Common myeloid progenitor, CD34-positive (primary cell): ENCODE data around the gene OR4C45.
"Not testable (repeated sequence)": the region's sequence is repeated elsewhere in the genome, so short reads cannot be mapped to it uniquely, and the experiment has no call there.

Experiments
- CTCF ChIA-PET: fragments of 350-600 bp; sonication (Branson Sonifier 250); formaldehyde crosslinking; loops from one replicate; lab custom pipeline; 2021; ENCODE audit warnings: antibody characterized with exemption; lab: Charles Lee
- POLR2A ChIA-PET: fragments of 350-600 bp; sonication (Branson Sonifier 250); formaldehyde crosslinking; loops from one replicate; lab custom pipeline; 2021; ENCODE audit warnings: antibody characterized with exemption; lab: Charles Lee
- DNase-seq, 3 donors: peaks; one replicate each; pipeline versions ENCODE4 v3.0.0 to v3.0.0-alpha.2; 2013
- H3K27ac ChIP-seq, 2 experiments: 1 replicate in 1 of 2; 2 replicates in 1 of 2; pipeline ENCODE4 v1.7.0; 2013; ENCODE audit warnings: inconsistent platforms in 2 of 2, low read length in 2 of 2, mild to moderate bottlenecking in 2 of 2, low read depth in 1 of 2, moderate library complexity in 1 of 2; ENCODE audit not compliant: severe bottlenecking in 2 of 2, insufficient read depth in 1 of 2, poor library complexity in 1 of 2
- H3K27me3 ChIP-seq, 5 experiments: replicated peaks in 2 of 5; 1 replicate in 3 of 5; 2 replicates in 2 of 5; pipeline versions ENCODE4 v1.6.1 to v1.7.0; 2013; ENCODE audit warnings: low read length in 4 of 5, mild to moderate bottlenecking in 2 of 5, moderate library complexity in 2 of 5, inconsistent platforms in 1 of 5; ENCODE audit not compliant: insufficient read depth in 5 of 5, control insufficient read depth in 4 of 5
- H3K36me3 ChIP-seq, 4 experiments: 1 replicate in 2 of 4; 2 replicates in 2 of 4; pipeline versions ENCODE4 v1.6.1 to v1.7.0; 2013; ENCODE audit warnings: low read length in 3 of 4, control low read depth in 1 of 4, mild to moderate bottlenecking in 1 of 4; ENCODE audit not compliant: control insufficient read depth in 4 of 4, insufficient read depth in 4 of 4
- H3K4me1 ChIP-seq, 4 experiments: 1 replicate in 3 of 4; 2 replicates in 1 of 4; pipeline versions ENCODE4 v1.6.1 to v1.7.1; 2013; ENCODE audit warnings: low read length in 3 of 4, mild to moderate bottlenecking in 3 of 4, control low read depth in 1 of 4, inconsistent platforms in 1 of 4, moderate library complexity in 1 of 4; ENCODE audit not compliant: control insufficient read depth in 4 of 4, insufficient read depth in 4 of 4; ENCODE audit errors: control extremely low read depth in 1 of 4
- H3K4me3 ChIP-seq, 7 experiments: 1 replicate in 4 of 7; 2 replicates in 3 of 7; pipeline versions ENCODE4 v1.5.1 to v1.7.0; 2013; ENCODE audit warnings: mild to moderate bottlenecking in 7 of 7, low read length in 6 of 7, moderate library complexity in 6 of 7, inconsistent platforms in 2 of 7, low read depth in 2 of 7, control low read depth in 1 of 7; ENCODE audit not compliant: insufficient read depth in 4 of 7, control insufficient read depth in 1 of 7; ENCODE audit errors: extremely low read depth in 1 of 7
- H3K9me3 ChIP-seq, 5 experiments: 1 replicate in 4 of 5; 2 replicates in 1 of 5; pipeline versions ENCODE4 v1.6.1 to v1.7.1; 2013; ENCODE audit warnings: low read length in 4 of 5, mild to moderate bottlenecking in 2 of 5, inconsistent platforms in 1 of 5, low read depth in 1 of 5, moderate library complexity in 1 of 5; ENCODE audit not compliant: control insufficient read depth in 4 of 5, insufficient read depth in 2 of 5; ENCODE audit errors: control extremely low read depth in 1 of 5
- WGBS: methylation state at CpG from one replicate; pipeline ENCODE4 v1.1.5; 2013; ENCODE audit not compliant: insufficient coverage; 5-methylcytosine and 5-hydroxymethylcytosine counted together

The OR4C45 gene

GRCh38 chr11:50077526-50077925 lies 44.9 kb downstream of the OR4C45 start:
- DNase-seq = no peak
- 79% methylated on average over 4 of the region's 5 CpGs for WGBS
- Histone ChIP-seq H3K4me1 (no peaks in the 10 kb centered on the region), H3K9me3 (peaks cover 0 to 47% (median 22%) of the 10 kb centered on the region in 5 experiments), H3K27me3 (no peaks in the 10 kb centered on the region), H3K4me3 (no peak overlapping the region), H3K36me3 (no peaks in the 10 kb centered on the region), H3K27ac (no peak overlapping the region)
- CTCF ChIA-PET = no interaction called here
- POLR2A ChIA-PET = no interaction called here

GRCh38 chr11:50078001-50078400 lies 45.3 kb downstream of the OR4C45 start:
- Histone ChIP-seq H3K36me3 (no peaks in the 10 kb centered on the region), H3K4me3 (no peak overlapping the region), H3K9me3 (peaks cover 0 to 42% (median 18%) of the 10 kb centered on the region in 5 experiments), H3K4me1 (no peaks in the 10 kb centered on the region), H3K27me3 (no peaks in the 10 kb centered on the region), H3K27ac (no peak overlapping the region)
- DNase-seq = no peak
- 92% methylated on average over 1 of the region's 1 CpG for WGBS
- ChIA-PET CTCF (no interaction called here), POLR2A (no interaction called here)

GRCh38 chr11:50078946-50079345 lies 46.3 kb downstream of the OR4C45 start:
- DNase-seq, CTCF ChIA-PET, H3K27me3 ChIP-seq: not testable (repeated sequence)

GRCh38 chr11:50080256-50080655 lies 47.6 kb downstream of the OR4C45 start:
- peaks cover 0 to 27% (median 14%) of the 10 kb centered on the region in 5 experiments for H3K9me3 ChIP-seq
- POLR2A ChIA-PET = no interaction called here
- H3K4me1 ChIP-seq = no peaks in the 10 kb centered on the region
- H3K36me3 ChIP-seq = no peaks in the 10 kb centered on the region
- CTCF ChIA-PET = no interaction called here
- H3K27me3 ChIP-seq = no peaks in the 10 kb centered on the region
- no peak overlapping the region for H3K27ac ChIP-seq
- DNase-seq = no peak
- H3K4me3 ChIP-seq = no peak overlapping the region

More at GRCh38 chr11:50078946-50079345, 46.3 kb downstream of the OR4C45 start:
- H3K27ac ChIP-seq, H3K36me3 ChIP-seq, H3K4me3 ChIP-seq, H3K4me1 ChIP-seq, POLR2A ChIA-PET: not testable (repeated sequence)
- H3K9me3 ChIP-seq = peaks cover 0 to 37% (median 17%) of the 10 kb centered on the region in 5 experiments
